OCI-LY7 (cell line): ENCODE measurements around the gene EME2. TPM values are rescaled to one million over a fixed set of nuclear protein-coding genes. Genes with fewer than 3 reads are reported as not detected.

Source experiments
- BruUV-seq: library from RNA; stranded (reverse); fragments of 400-500 nt; replicated peaks from 2 replicates; lab custom pipeline; 2021; lab: Mats Ljungman, UMichigan
- CTCF ChIA-PET: fragments of 300-600 bp; sonication (Branson Sonifier 250); formaldehyde crosslinking; loops from one replicate; lab custom pipeline; 2022; ENCODE audit warnings: antibody characterized with exemption; ENCODE audit not compliant: unreplicated experiment; lab: Charles Lee
- POLR2A ChIA-PET: fragments of 300-600 bp; sonication (Branson Sonifier 250); formaldehyde crosslinking; loops from one replicate; lab custom pipeline; 2022; ENCODE audit warnings: antibody characterized with exemption; lab: Charles Lee
- DNase-seq: peaks from one replicate; pipeline ENCODE4 v3.0.0-alpha.2; 2015; ENCODE audit warnings: low spot score
- H2AFZ ChIP-seq: fragments of 200-600 bp; sonication (generic), shearing (Covaris generic); 2 replicates; pipeline ENCODE4 v1.6.1; 2014; ENCODE audit warnings: mild to moderate bottlenecking, antibody characterized with exemption, low read length, moderate library complexity
- H3K27ac ChIP-seq: fragments of 200-600 bp; sonication (generic); 2 replicates; pipeline ENCODE4 v1.5.1; 2014; ENCODE audit warnings: mixed run types, low read depth, mild to moderate bottlenecking, moderate library complexity, low read length, inconsistent platforms; ENCODE audit not compliant: poor library complexity, severe bottlenecking
- H3K36me3 ChIP-seq: fragments of 200-600 bp; sonication (generic); 2 replicates; pipeline ENCODE4 v1.6.1; 2014; ENCODE audit warnings: mild to moderate bottlenecking, antibody characterized with exemption, low read length, moderate library complexity, mixed read lengths; ENCODE audit not compliant: insufficient read depth
- H3K4me1 ChIP-seq: fragments of 200-600 bp; sonication (generic); 2 replicates; pipeline ENCODE4 v1.5.1; 2014; ENCODE audit warnings: mild to moderate bottlenecking, low read length; ENCODE audit not compliant: insufficient read depth, poor library complexity, severe bottlenecking
- H3K4me2 ChIP-seq: fragments of 200-600 bp; sonication (generic); 2 replicates; pipeline ENCODE4 v1.6.1; 2014; ENCODE audit warnings: mild to moderate bottlenecking, low read length
- H3K4me3 ChIP-seq: fragments of 200-600 bp; sonication (generic); 2 replicates; pipeline ENCODE4 v1.5.1; 2014; ENCODE audit warnings: mild to moderate bottlenecking, low read depth, low read length; ENCODE audit not compliant: poor library complexity, severe bottlenecking
- H3K79me2 ChIP-seq: fragments of 200-600 bp; sonication (generic); 2 replicates; pipeline ENCODE4 v1.6.1; 2016; ENCODE audit warnings: low read depth, mild to moderate bottlenecking, low read length, moderate library complexity, mixed read lengths; ENCODE audit not compliant: insufficient read depth
- H3K9me2 ChIP-seq: fragments of 200-600 bp; sonication (generic); 2 replicates; pipeline ENCODE4 v1.6.1; 2016; ENCODE audit warnings: mild to moderate bottlenecking, low read length, mixed read lengths; ENCODE audit not compliant: insufficient read depth
- H3K9me3 ChIP-seq: fragments of 200-600 bp; sonication (generic); 2 replicates; pipeline ENCODE4 v1.6.1; 2014; ENCODE audit warnings: mild to moderate bottlenecking, mixed run types, low read length, mixed read lengths
- H4K20me1 ChIP-seq: fragments of 200-600 bp; sonication (generic); 2 replicates; pipeline ENCODE4 v1.6.1; 2014; ENCODE audit warnings: mild to moderate bottlenecking, antibody characterized with exemption, low read length, moderate library complexity, mixed read lengths; ENCODE audit not compliant: insufficient read depth
- CTCF ChIP-seq: fragments of 200-600 bp; sonication (generic); conservative IDR thresholded peaks from 2 replicates; pipeline ENCODE4 v1.5.1; 2014; ENCODE audit warnings: mild to moderate bottlenecking, antibody characterized with exemption, low read length, moderate library complexity, mixed read lengths
- EZH2phosphoT487 ChIP-seq: fragments of 200-600 bp; sonication (generic); IDR thresholded peaks from 2 replicates; pipeline ENCODE4 v1.6.1; 2018; ENCODE audit warnings: low read depth, borderline replicate concordance, mild to moderate bottlenecking, mixed run types, antibody characterized with exemption, low read length, moderate library complexity, mixed read lengths
- intact Hi-C: fragments of 100-400 bp; cut with micrococcal nuclease; formaldehyde crosslinking; loops from one replicate; pipeline ENCODE4 v1.10.0; 2022; ENCODE audit not compliant: unreplicated experiment
- total RNA-seq, 2 experiments: library from RNA; depleted of rRNA in 1 of 2; stranded (reverse); fragments of >200 nt in 1 of 2; shearing (Covaris generic) in 1 of 2; gene quantifications; 2 replicates each; pipeline ENCODE4 v1.2.3, GENCODE V29; 2014 to 2022

The EME2 gene
- total RNA-seq, 2 experiments from 2014 or later: 23.8 to 48.5 TPM

- CTCF ChIA-PET: no interaction called here
- no TSS peak for BruUV-seq
Observed at GRCh38 chr16:1790611-1791255, 18.1 kb downstream of the EME2 start.

GRCh38 chr16:1791256-1791942 lies 18.8 kb downstream of the EME2 start:
- no peaks in the 10 kb centered on the region for H3K9me3 ChIP-seq
- no peak for TF ChIP-seq EZH2phosphoT487
- no peak for TF ChIP-seq CTCF
- no peak overlapping the region for H3K4me2 ChIP-seq
- no peaks in the 10 kb centered on the region for H3K9me2 ChIP-seq
- no peak overlapping the region for H3K27ac ChIP-seq
- DNase-seq: no peak
- H3K4me3 ChIP-seq: no peak overlapping the region
- H3K79me2 ChIP-seq: no peaks in the 10 kb centered on the region
- H3K36me3 ChIP-seq: peaks cover 35% of the 10 kb centered on the region; the same call in 1 of the 2 replicates
- no peaks in the 10 kb centered on the region for H3K4me1 ChIP-seq
- ChIA-PET CTCF (no interaction called here), POLR2A (interaction anchor here (1.1 kb wide), 1 partner anchor 9 kb away, joined by 3 read pairs; the partner anchor contains the start of genes NUBP2 and SPSB3)
- intact Hi-C loops: no loop called here
- no peak overlapping the region for H2AFZ ChIP-seq
- H4K20me1 ChIP-seq: no peaks in the 10 kb centered on the region
- BruUV-seq: no TSS peak

More at GRCh38 chr16:1790611-1791255, 18.1 kb downstream of the EME2 start:
- Histone ChIP-seq H3K27ac (no peak overlapping the region), H4K20me1 (no peaks in the 10 kb centered on the region), H3K79me2 (no peaks in the 10 kb centered on the region), H3K9me3 (no peaks in the 10 kb centered on the region), H2AFZ (no peak overlapping the region), H3K4me1 (no peaks in the 10 kb centered on the region), H3K36me3 (peaks cover 36% of the 10 kb centered on the region; the same call in 1 of the 2 replicates), H3K4me3 (no peak overlapping the region), H3K4me2 (no peak overlapping the region), H3K9me2 (no peaks in the 10 kb centered on the region)
- TF ChIP-seq EZH2phosphoT487: no peak
- DNase-seq: no peak
- intact Hi-C loops: no loop called here
- POLR2A ChIA-PET: interaction anchor here (1.1 kb wide), 1 partner anchor 8 kb away, joined by 3 read pairs; the partner anchor contains the start of genes NUBP2 and SPSB3

- Histone ChIP-seq H3K36me3 (peaks cover 28% of the 10 kb centered on the region; the same call in 1 of the 2 replicates), H2AFZ (no peak overlapping the region), H3K4me1 (no peaks in the 10 kb centered on the region), H3K4me2 (no peak overlapping the region), H3K9me2 (no peaks in the 10 kb centered on the region), H3K9me3 (0 out of 2 replicates have a peak, but pooled peaks cover under 1% of the 10 kb centered on the region), H3K79me2 (no peaks in the 10 kb centered on the region), H3K4me3 (no peak overlapping the region), H4K20me1 (no peaks in the 10 kb centered on the region), H3K27ac (no peak overlapping the region)
- CTCF ChIA-PET: no interaction called here
- TF ChIP-seq CTCF (no peak), EZH2phosphoT487 (no peak)
- intact Hi-C loops: no loop called here
- POLR2A ChIA-PET: no interaction called here
- DNase-seq: no peak
- no TSS peak for BruUV-seq
Observed at GRCh38 chr16:1791943-1792812, 19.6 kb downstream of the EME2 start.
